HG02588 (cell line): ENCODE measurements around the gene CRYGN.

Experiments used
- ATAC-seq: cut with Tn5 transposase; IDR thresholded peaks from one replicate; pipeline ENCODE4 v1.9.1; 2021; ENCODE audit warnings: mild to moderate bottlenecking, moderate library complexity; ENCODE audit not compliant: unreplicated experiment

CRYGN gene

GRCh38 chr7:151427705-151428377, 12.1 kb downstream of the CRYGN start:
- ATAC-seq, result no peak

- no peak for ATAC-seq
Measured at GRCh38 chr7:151426904-151427704, 12.8 kb downstream of the CRYGN start.

GRCh38 chr7:151426441-151426903, 13.5 kb downstream of the CRYGN start:
- no peak for ATAC-seq

GRCh38 chr7:151425670-151426440, 14.1 kb downstream of the CRYGN start:
- no peak for ATAC-seq

- ATAC-seq, result no peak
Measured at GRCh38 chr7:151424799-151425198, 15.1 kb downstream of the CRYGN start.

- no peak for ATAC-seq
Measured at GRCh38 chr7:151423936-151424335, 16.0 kb downstream of the CRYGN start.

GRCh38 chr7:151423226-151423625, 16.7 kb downstream of the CRYGN start:
- no peak for ATAC-seq

GRCh38 chr7:151422212-151422611, 17.7 kb downstream of the CRYGN start:
- no peak for ATAC-seq

- ATAC-seq, result no peak
Measured at GRCh38 chr7:151420144-151420543, 19.8 kb downstream of the CRYGN start.

GRCh38 chr7:151416941-151417315, 23.0 kb downstream of the CRYGN start:
- no peak for ATAC-seq

- ATAC-seq, result no peak
Measured at GRCh38 chr7:151416112-151416940, 23.6 kb downstream of the CRYGN start.

- ATAC-seq, result no peak
Measured at GRCh38 chr7:151415375-151416105, 24.4 kb downstream of the CRYGN start.

GRCh38 chr7:151413241-151413640, 26.7 kb downstream of the CRYGN start:
- ATAC-seq, result no peak

- no peak for ATAC-seq
Measured at GRCh38 chr7:151412318-151412717, 27.6 kb downstream of the CRYGN start.

GRCh38 chr7:151411551-151411950, 28.4 kb downstream of the CRYGN start:
- no peak for ATAC-seq

GRCh38 chr7:151410405-151411390, 29.2 kb downstream of the CRYGN start:
- ATAC-seq, result no peak

GRCh38 chr7:151409667-151410404, 30.1 kb downstream of the CRYGN start, which contains the start of gene WDR86:
TSS of gene WDR86 (minus strand) at chr7:151410038. CDS start at chr7:151409589, 449 bp downstream.
- ATAC-seq, result no peak
